IPS-18a (cell line): Measurements from ENCODE around the gene KCNJ10.

Experiments
- H3K27ac ChIP-seq: one replicate; pipeline ENCODE4 v1.5.1; 2013; ENCODE audit warnings: low read length
- H3K27me3 ChIP-seq: one replicate; pipeline ENCODE4 v1.6.1; 2013; ENCODE audit warnings: mild to moderate bottlenecking, low read length; ENCODE audit not compliant: control insufficient read depth, insufficient read depth
- H3K36me3 ChIP-seq: one replicate; pipeline ENCODE4 v1.6.1; 2013; ENCODE audit warnings: low read depth, low read length; ENCODE audit not compliant: control insufficient read depth
- H3K4me1 ChIP-seq: one replicate; pipeline ENCODE4 v1.6.1; 2013; ENCODE audit warnings: low read depth, low read length; ENCODE audit not compliant: control insufficient read depth
- H3K4me3 ChIP-seq: one replicate; pipeline ENCODE4 v1.5.1; 2013; ENCODE audit warnings: low read length
- H3K9ac ChIP-seq: one replicate; pipeline ENCODE4 v1.6.1; 2013; ENCODE audit warnings: mild to moderate bottlenecking, low read length, moderate library complexity
- H3K9me3 ChIP-seq: one replicate; pipeline ENCODE4 v1.6.1; 2013; ENCODE audit warnings: low read depth, low read length; ENCODE audit not compliant: control insufficient read depth

Gene KCNJ10

GRCh38 chr1:160080381-160081100, 10.6 kb upstream of the KCNJ10 start:
- no peaks in the 10 kb centered on the region for H3K4me1 ChIP-seq
- H3K9ac ChIP-seq, result no peak overlapping the region
- peaks cover 66% of the 10 kb centered on the region for H3K27me3 ChIP-seq
- H3K4me3 ChIP-seq, result no peak overlapping the region
- H3K36me3 ChIP-seq, result no peaks in the 10 kb centered on the region
- H3K27ac ChIP-seq, result no peak overlapping the region
- H3K9me3 ChIP-seq, result no peaks in the 10 kb centered on the region

GRCh38 chr1:160079448-160079847, 9.5 kb upstream of the KCNJ10 start:
- H3K27me3 ChIP-seq, result peaks cover 56% of the 10 kb centered on the region
- H3K4me1 ChIP-seq, result no peaks in the 10 kb centered on the region
- no peaks in the 10 kb centered on the region for H3K36me3 ChIP-seq
- no peak overlapping the region for H3K4me3 ChIP-seq
- H3K27ac ChIP-seq, result no peak overlapping the region
- no peak overlapping the region for H3K9ac ChIP-seq
- H3K9me3 ChIP-seq, result no peaks in the 10 kb centered on the region

- no peak overlapping the region for H3K4me3 ChIP-seq
- no peaks in the 10 kb centered on the region for H3K4me1 ChIP-seq
- peaks cover 49% of the 10 kb centered on the region for H3K27me3 ChIP-seq
- H3K36me3 ChIP-seq, result no peaks in the 10 kb centered on the region
- H3K27ac ChIP-seq, result no peak overlapping the region
- H3K9ac ChIP-seq, result no peak overlapping the region
- H3K9me3 ChIP-seq, result no peaks in the 10 kb centered on the region
These were observed 8.7 kb upstream of the KCNJ10 start for GRCh38 chr1:160078512-160079195.

- Histone ChIP-seq H3K9me3 (no peaks in the 10 kb centered on the region), H3K27me3 (peaks cover 41% of the 10 kb centered on the region), H3K4me1 (no peaks in the 10 kb centered on the region), H3K36me3 (no peaks in the 10 kb centered on the region), H3K4me3 (no peak overlapping the region), H3K9ac (no peak overlapping the region), H3K27ac (no peak overlapping the region)
These were observed 7.5 kb upstream of the KCNJ10 start for GRCh38 chr1:160077486-160077885.

GRCh38 chr1:160076295-160076694, 6.3 kb upstream of the KCNJ10 start:
- Histone ChIP-seq H3K27ac (no peak overlapping the region), H3K9ac (no peak overlapping the region), H3K36me3 (no peaks in the 10 kb centered on the region), H3K4me1 (no peaks in the 10 kb centered on the region), H3K27me3 (peaks cover 41% of the 10 kb centered on the region), H3K9me3 (no peaks in the 10 kb centered on the region), H3K4me3 (no peak overlapping the region)

GRCh38 chr1:160075836-160076235, 5.9 kb upstream of the KCNJ10 start:
- H3K9ac ChIP-seq, result no peak overlapping the region
- H3K4me3 ChIP-seq, result no peak overlapping the region
- no peak overlapping the region for H3K27ac ChIP-seq
- peaks cover 41% of the 10 kb centered on the region for H3K27me3 ChIP-seq
- no peaks in the 10 kb centered on the region for H3K36me3 ChIP-seq
- H3K4me1 ChIP-seq, result no peaks in the 10 kb centered on the region
- H3K9me3 ChIP-seq, result no peaks in the 10 kb centered on the region

GRCh38 chr1:160074865-160075264, 4.9 kb upstream of the KCNJ10 start:
- Histone ChIP-seq H3K9ac (no peak overlapping the region), H3K4me1 (no peaks in the 10 kb centered on the region), H3K4me3 (no peak overlapping the region), H3K9me3 (no peaks in the 10 kb centered on the region), H3K27me3 (peaks cover 34% of the 10 kb centered on the region), H3K36me3 (no peaks in the 10 kb centered on the region), H3K27ac (no peak overlapping the region)

- H3K4me1 ChIP-seq, result peaks cover 15% of the 10 kb centered on the region
- no peak overlapping the region for H3K27ac ChIP-seq
- peaks cover 33% of the 10 kb centered on the region for H3K27me3 ChIP-seq
- no peak overlapping the region for H3K9ac ChIP-seq
- H3K4me3 ChIP-seq, result no peak overlapping the region
- H3K36me3 ChIP-seq, result no peaks in the 10 kb centered on the region
- H3K9me3 ChIP-seq, result no peaks in the 10 kb centered on the region
These were observed 1.3 kb upstream of the KCNJ10 start for GRCh38 chr1:160071289-160071688.

- no peak overlapping the region for H3K9ac ChIP-seq
- peak overlapping the region; percentile 77 for H3K4me3 ChIP-seq
- no peaks in the 10 kb centered on the region for H3K36me3 ChIP-seq
- peaks cover 15% of the 10 kb centered on the region for H3K4me1 ChIP-seq
- H3K27me3 ChIP-seq, result peaks cover 33% of the 10 kb centered on the region
- no peak overlapping the region for H3K27ac ChIP-seq
- H3K9me3 ChIP-seq, result no peaks in the 10 kb centered on the region
These were observed 543 bp upstream of the KCNJ10 start for GRCh38 chr1:160070243-160071163.

GRCh38 chr1:160068225-160068624, 1.7 kb downstream of the KCNJ10 start:
- Histone ChIP-seq H3K36me3 (no peaks in the 10 kb centered on the region), H3K27ac (no peak overlapping the region), H3K9me3 (no peaks in the 10 kb centered on the region), H3K9ac (no peak overlapping the region), H3K4me1 (peaks cover 15% of the 10 kb centered on the region), H3K27me3 (peaks cover 33% of the 10 kb centered on the region), H3K4me3 (no peak overlapping the region)
